HG02763 (cell line): Measurements from ENCODE around the gene TACC2.

Experiments used
- ATAC-seq: cut with Tn5 transposase; IDR thresholded peaks from one replicate; pipeline ENCODE4 v1.9.1; 2021; ENCODE audit warnings: mild to moderate bottlenecking, moderate library complexity; ENCODE audit not compliant: unreplicated experiment

Gene TACC2

DNA sequence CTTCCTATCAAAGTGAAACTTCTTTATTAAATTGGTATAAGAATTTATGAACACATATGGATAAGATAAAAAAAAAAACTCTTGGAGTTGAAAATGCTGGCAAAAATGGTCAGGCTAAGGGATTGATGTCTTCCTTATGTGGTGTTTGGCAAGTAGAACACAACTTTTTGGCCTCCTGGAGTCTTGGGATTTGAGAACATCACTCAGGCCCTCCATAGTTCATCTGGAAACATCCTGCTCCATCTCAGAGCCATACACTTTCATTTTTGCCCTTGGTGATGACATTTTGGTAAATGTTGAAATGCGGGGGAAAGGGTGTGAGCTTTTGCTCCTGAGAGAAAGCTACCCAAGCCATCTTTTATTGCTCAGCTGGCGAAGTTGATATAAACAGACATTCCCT lies 254.6 kb downstream of the TACC2 start:
- ATAC-seq: no peak

DNA sequence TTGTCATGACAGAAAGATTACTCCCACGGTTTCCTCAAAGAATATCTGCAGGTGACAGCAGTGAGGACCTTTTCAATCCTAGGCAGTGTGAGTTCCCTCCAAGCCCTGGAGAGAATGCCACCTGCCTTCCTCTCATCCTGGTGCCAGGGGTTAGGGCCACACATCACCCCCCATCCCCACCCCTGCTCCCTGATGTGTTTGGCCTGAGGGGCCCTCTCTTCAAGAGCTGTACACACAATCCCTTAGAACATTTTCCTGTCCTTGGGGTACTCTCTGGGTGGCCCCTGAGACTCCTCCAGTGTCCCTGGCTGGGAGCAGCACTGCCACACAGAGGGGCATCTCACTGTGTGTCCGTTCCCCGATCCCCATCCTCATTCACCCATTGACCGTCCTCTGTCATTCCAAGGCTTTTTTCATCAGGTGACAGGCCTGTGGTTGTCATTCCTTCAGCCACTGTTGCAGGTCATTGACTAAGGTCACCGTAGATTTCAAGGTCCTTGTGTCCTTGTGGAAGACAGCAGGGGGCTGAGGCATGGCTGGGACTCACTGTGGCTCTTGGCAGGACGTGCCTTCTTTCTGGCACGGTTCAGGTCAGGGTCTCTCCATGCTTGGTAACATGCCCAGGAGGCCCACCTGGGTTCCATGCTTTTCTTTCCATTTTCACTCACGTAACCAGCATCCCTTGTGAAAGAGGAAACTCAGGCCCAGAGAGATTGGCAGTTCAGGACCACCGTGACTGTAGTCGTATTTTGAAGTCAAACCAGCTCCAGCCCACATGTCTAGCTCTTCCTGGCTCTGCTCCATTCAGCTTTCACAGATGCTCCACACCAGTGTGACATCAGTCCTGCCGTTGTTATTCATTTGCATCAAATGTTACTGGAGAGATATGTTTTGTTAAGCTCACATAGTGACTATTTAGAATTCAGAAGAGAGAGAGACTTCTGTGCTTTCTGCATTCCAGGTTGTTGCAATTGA lies 255.3 kb downstream of the TACC2 start:
- no peak for ATAC-seq

DNA sequence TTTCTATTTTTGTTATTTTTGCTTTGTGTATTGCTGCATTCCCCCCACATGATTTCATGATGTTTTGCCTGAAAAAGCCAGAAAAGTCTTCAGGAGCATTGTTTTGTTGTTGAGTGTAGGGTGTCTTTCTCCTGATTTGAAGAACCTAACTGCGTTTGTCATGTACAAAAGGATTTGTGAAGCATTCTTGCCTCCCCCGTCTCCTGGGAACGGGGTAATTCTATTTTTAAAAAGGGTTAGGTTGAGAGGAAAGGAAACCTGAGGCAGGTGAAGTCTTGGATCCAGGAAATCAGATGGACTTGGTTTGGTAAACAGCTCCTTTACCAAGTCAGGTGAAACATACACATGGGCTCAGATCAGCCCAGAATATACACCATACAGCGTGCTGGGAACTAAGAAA lies 256.2 kb downstream of the TACC2 start:
- ATAC-seq: no peak

DNA sequence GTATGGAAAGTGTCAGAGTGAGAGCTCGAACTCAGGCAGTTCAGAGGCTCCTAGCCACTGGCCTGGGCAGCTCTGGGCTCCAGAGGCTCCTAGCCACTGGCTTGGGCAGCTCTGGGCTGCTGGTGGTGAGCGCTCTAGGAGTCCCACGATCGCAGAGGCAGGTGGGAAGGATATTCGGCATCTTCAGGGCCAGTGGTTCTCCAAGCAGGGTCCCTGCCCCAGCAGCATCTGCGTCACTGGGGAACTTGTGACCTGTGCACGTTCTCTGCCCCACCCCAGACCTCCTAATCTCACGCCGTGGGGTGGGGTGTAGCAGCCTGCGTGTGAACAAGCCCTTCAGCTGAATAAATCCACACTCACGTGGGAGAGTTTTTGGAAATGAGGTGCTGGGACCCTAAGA lies 256.9 kb downstream of the TACC2 start:
- no peak for ATAC-seq

DNA sequence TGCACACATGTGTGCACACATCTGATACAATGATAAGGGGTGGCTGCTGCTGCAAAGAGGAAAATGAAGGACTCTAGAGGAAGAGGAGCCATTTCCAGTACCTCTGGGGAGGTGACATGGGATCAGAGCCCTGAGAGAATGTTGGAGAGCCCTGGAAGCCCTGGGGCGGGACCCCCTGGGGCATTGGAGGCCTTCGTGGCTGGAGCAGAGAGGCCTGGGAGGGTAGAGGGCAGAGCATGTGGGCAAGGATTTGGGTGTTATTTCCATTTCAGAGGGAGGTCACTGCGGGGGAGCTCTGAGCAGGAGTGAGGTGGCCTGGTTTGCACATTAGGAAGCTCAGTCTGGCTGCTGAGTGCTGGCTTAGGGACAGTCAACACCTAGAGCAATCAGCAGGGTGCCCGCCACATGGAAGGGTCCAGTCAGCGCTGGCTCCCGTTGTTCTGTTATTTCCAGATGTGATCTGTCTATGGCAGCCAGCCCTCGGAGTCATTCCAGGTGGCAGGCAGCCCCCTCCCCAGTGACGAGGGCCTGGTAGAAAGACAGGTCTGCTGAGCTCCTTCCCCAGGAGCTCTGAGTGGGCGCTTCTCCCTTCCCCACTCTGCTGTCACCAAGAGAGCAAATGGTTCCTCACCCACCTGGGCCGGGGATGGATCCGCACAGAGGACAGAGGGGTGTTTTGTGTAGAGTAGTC lies 258.0 kb downstream of the TACC2 start:
- ATAC-seq: no peak

DNA sequence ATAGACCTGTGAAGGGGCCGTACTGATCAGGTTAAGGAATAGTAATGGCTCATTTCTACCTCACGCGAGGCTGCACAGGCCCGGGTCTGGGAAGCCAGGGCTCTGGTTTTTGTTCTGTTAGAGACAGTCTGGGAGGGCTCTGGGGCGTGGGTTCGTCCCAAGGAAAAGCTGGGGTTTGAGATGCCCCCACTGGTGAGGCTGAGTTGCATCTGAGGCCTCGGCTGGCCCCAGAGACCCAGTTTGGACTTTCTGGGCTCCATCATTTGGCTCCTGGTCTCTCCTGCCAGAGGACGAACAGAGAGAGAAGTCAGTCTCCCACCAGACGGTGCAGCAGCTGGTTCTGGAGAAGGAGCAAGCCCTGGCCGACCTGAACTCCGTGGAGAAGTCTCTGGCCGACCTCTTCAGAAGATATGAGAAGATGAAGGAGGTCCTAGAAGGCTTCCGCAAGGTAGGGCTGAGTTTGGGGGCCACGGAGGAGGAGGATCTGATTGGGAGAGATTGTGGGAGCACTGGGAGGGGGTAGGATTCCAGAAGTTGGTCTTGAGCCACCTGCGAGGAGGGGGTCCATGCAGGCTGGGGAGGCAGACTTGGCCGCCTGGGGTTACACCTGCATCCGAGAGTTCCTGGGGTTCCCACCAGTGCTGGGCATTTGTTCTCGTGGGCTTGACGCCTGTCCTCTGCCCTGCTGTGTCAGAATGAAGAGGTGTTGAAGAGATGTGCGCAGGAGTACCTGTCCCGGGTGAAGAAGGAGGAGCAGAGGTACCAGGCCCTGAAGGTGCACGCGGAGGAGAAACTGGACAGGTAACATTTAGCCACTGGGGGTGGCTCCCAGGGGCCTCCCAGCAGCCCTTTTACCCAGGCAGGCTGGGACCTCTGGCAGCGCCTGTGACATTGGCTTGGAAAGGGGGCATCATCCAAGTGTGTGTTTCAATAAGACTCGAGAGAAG lies 259.7 kb downstream of the TACC2 start:
- ATAC-seq: no peak

DNA sequence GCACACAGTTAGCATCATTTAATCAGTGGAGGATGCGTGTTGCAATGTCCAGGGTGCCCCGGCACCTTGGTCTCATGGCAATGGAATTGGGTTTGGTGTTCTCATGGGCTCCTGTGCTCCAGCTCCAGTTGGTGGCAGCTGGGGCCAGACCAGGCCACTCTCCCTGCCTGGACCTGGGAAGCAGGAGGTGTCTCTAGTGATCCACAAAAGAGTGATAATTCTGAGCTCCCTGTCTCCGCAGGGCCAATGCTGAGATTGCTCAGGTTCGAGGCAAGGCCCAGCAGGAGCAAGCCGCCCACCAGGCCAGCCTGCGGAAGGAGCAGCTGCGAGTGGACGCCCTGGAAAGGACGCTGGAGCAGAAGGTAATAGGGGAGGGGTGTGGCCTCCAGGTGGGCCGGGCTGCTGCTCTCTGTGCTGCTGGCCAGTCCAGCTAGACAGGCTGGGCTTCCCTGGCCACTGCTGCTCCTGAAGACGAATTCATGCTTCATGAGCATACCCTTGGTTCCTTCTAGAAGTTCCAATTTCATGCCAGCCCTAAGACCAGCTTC lies 260.4 kb downstream of the TACC2 start:
- no peak for ATAC-seq

DNA sequence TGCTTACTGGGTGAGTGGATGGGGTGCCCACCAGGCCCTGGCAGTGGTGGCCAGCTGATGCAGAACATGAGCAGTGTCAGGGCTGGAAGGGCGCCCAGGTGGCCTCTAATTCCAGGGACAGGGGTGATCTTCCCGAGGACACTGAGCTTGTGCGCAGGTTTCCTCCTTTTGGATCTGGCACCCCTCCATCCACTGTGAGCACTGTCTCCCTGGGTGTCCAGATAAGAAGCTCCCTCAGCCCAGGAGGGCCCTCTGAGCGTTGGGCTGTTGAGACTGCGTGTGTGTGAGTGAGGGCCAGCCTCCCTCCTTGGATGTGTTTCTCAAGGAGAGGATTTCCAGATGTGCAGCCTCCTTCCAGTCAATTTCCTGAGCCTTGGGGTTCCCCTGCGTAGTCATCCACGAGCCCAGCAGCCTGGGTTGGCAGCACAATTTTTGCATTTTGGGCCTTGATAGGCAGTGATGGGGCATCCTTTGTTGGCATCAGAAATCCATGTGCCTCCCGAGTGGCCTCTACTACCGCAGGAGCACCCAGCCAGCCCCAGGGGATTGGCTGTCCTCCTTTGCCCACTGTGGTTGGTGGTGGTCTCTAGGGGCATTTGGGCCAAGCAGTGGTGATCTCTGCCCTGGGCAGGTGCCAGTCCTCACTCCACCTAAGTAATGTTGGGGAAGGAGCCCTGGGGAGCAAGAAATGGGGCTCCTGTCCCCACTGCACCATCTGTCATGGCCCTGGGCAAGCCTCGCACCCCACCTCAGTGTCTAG lies 261.2 kb downstream of the TACC2 start:
- no peak for ATAC-seq

DNA sequence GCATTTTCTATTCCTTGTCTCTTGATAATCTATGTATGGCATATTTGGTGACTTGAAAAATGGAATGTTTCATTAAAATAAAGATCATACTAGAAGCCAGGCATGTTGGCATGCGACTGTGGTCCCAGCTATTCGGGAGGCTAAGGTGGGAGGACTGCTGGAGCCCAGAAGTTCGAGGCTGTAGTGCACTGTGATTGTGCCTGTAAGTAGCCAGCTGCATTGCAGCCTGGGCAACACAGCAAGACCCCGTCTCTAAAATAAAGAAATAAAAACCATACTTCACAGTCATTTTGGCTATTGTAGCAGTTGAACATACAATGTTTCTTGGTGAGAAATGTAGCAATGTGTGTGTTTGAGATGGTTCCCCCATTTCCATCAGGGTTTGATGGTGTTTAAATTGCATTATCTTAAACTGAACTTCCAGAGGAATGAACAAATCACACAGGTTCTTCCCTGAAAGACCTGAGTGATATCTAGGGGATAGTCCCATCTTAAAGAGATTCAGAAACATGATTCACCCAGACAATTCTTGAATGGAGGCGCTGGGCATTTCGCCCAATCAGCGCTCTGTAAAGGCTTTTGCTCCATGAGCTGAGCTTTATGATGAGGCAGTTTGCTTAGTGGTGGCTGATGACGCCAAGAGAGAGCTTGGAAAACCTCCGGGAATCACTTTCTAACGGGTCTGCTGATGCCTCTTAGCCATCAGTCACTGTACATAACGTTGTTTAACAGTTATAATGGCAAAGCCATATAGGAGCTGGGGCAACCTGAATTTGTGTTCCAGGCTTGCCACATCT lies 262.7 kb downstream of the TACC2 start:
- ATAC-seq: no peak

DNA sequence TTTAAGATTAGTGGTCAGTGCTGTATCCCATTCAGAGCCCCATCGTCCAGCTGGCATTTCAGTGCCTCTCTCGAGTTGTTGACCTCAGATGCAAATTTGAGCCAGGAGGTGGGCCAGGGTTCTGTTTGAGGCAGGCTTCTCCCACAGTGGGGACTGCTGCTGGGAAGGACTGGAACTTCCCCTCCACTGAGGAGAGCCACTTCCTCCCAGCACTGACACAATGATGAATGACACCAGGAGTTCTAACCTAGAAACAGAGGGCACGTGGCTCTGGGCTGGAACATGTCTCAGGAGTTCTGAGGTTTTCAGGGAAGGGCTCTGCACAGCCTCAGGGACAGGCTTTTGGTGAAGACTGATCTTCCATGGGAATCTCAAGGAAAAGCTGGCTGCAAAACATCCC lies 263.8 kb downstream of the TACC2 start:
- ATAC-seq: no peak

DNA sequence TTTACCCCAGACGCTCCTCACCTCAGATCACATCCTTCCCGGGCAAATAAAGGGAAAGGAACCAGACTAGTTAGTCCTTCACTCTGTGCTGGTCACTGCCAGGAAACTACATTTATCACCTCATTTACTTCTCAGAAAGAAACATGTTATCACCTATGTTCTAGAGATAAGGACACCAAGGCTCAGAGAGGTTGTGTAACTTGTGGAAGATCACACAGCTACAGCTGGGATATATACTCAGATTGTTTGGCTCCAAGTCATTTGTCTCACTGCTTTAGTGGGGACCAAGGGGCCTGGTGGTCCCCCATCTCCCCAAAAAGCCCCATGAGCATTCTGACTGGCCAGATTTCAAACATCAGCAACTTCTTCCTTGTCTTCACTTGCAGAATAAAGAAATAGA lies 264.6 kb downstream of the TACC2 start:
- ATAC-seq: no peak

DNA sequence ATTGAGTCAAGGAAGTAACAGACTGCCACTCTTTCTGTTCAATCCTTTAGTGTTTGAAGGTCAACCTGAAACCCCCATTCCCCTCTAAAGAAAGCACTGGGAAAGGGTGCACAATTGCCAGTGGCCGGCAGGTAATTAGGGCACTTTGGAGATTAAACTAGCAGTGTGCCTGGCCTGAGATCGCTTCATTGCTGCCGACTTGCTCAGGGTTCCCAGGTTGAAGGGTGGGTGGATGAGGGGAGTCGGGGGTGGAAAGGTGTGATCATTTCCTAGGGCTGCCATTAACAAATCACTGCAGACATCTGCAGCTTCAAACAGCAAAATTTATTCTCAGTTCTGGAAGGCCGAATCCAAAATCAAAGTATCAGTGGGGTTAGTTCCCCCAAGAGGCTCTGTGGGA lies 265.9 kb downstream of the TACC2 start:
- ATAC-seq: no peak

DNA sequence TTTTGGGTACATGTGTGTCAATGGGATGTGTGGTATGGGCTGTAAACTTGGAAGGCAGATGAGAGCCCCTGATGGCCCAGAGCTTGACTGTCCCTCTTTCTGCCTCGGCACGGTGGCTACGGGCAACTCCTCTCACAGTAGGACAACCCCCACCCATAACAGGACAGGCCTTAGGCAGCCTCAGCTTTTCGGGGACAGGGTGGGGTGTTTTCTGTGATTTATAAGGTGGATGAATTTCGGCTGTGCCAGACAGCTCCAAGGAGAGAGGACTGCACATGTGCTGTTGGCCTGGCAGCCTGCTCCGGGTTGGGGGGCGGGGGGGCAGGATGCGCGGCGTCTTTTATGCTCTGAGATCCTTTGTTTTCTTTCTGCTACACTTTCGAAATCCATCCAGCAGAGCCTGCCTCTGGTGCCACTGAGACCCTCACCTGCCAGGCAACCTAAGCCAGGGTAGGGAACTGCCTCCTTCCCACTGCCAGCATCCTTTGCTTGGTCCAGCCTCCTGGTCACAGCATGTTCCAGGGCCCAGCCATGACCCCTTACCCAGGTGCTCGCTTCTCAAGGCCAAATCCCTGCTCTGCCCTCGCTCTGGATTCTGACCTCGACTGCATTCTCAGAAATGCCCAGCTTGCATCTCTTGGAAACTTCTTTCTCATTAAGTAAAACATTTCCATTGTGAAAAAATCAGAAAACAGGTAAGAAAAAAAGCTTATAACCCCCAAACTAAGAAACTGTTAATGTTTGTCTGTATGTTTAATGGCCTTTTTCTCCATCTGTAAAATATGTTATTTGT lies 266.7 kb downstream of the TACC2 start:
- ATAC-seq: no peak

DNA sequence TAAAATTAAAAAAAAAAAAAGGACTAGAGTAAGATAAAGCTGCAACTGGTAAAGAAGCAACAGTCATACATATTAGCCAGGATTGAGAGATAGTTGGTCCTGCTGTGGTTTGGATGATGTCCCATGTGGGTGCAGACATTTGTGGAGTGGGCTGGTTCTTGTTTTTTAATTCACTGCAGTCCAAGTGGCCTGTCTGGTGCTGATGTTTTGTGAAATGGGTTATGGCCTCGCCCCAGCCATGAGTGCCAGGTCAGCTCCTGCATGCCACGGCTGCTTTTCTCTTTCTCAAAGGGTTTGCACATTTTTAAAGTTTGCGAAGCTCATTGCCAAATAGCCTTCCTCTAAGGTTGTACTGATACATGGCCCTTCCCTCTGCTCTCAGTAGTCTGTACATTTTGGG lies 268.1 kb downstream of the TACC2 start:
- no peak for ATAC-seq

DNA sequence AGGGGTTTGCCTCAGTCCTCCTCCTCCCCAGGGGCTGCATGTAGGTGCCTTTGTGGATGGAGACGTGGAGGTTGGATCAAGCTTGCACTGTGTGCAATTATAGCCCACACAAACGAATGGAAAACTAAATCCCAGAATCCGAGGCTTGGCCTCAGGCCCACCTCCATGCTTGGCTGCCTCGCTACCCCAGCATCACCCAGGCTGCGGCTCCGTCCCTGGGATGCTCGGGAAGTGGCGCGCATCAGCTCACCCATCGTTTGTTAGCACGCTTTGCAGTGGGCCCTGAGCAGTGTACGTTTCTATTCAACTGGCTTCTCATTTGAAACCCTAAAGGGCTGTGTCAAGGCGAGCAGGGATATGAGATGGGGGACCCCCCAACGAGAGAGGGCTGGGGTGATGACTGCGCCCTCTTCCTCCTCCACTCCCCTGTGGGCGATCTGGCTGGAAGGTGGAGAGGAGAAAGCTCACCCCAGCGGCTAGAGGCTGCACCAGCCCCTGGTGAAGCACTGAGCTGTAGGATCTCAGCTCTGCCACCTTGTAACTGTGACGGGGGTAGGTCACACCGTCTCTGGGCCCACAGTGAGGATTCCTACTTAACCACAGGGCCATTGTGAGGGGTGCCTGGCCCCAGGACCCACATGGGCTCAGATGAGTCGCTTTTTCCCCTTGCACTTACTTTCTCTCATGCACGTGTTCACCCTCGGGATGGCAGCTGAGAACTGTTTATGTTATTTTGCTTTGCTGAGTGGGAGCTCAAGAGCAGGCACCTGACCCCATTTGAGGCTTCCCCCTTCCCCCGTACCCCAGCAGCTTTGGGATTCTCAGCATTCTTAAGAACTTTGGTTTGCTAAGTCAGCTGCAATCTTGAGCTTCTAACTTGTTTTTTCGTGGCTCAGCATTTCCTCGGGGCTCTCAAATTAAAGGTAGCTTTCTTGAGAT lies 269.4 kb downstream of the TACC2 start:
- ATAC-seq: no peak

DNA sequence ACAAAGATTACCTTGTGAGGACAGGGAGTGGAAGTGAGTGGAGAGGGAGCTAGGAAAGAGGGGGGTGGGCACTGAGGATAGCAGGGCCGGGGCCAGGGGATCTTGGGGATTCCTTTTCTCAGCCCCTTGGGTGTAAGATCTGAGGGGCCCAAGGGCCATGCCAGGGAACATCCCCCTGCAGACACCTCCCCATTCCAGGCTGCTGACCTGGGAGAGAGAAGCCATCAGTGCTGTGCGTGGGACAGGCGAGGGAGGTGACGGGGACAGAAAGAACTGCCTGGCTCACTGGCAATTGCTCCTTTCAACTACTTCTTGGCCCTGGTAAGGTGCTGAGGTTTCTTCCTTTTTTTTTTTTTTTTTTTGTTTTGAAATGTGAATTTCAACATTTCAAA lies 270.1 kb downstream of the TACC2 start:
- no peak for ATAC-seq

DNA sequence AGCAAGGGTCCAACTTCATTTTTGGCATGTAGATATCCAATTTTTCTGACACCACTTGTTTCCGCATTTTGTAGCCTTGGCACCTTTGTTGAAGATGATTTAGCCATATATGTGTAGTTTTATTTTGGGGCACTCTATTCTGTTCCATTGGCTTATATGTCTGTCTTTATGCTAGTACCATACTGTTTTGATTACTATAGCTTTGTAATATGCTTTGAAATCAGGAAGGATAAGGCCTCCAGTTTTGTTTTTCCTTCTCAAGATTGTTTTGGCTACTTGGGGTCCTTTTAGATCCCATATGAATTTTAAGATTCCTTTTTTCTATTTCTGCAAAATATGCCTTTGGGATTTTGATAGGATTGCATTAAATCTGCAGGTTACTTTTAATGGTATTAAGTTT lies 272.6 kb downstream of the TACC2 start:
- no peak for ATAC-seq
